MM.1S (cell line): Measurements from ENCODE around the gene CHAMP1.

ENCODE experiments used
- CTCF ChIP-seq: fragments of 300-600 bp; sonication (generic); IDR thresholded peaks from 2 replicates; pipeline ENCODE4 v1.5.1; 2016; ENCODE audit warnings: antibody characterized with exemption, low read length, mixed read lengths
- EZH2 ChIP-seq: fragments of 300-600 bp; sonication (generic); optimal IDR thresholded peaks from 2 replicates; pipeline ENCODE3; 2017; ENCODE audit warnings: low read depth, mild to moderate bottlenecking, antibody characterized with exemption, low read length, mixed read lengths
- EZH2phosphoT487 ChIP-seq: fragments of 300-600 bp; sonication (generic); IDR thresholded peaks from 2 replicates; pipeline ENCODE4 v1.6.1; 2018; ENCODE audit warnings: antibody characterized with exemption, low read length

- no peak for TF ChIP-seq CTCF
- TF ChIP-seq EZH2 = no peak
- no peak for TF ChIP-seq EZH2phosphoT487
Observed at GRCh38 chr13:114264886-114265611, 49.3 kb upstream of the CHAMP1 start.
